Hematopoietic multipotent progenitor cell treated with erythropoietin and hydrocortisone succinate and interleukin-3 and kit ligand, for 15 days (in vitro differentiated cells): ENCODE measurements around the gene ERN1.
A peak's percentile ranks its signal among the peaks of the same experiment; 100 is the strongest.

Experiments
- DNase-seq: peaks from one replicate; pipeline ENCODE4 v3.0.0-alpha.2; 2015; ENCODE audit warnings: low spot score

Gene ERN1

GRCh38 chr17:64059756-64060155 lies 70.2 kb downstream of the ERN1 start:
- DNase-seq: no peak

GRCh38 chr17:64058621-64059020 lies 71.3 kb downstream of the ERN1 start:
- DNase-seq: no peak

GRCh38 chr17:64057701-64058263 lies 72.2 kb downstream of the ERN1 start:
- DNase-seq: no peak

GRCh38 chr17:64056269-64057005 lies 73.5 kb downstream of the ERN1 start:
- DNase-seq: no peak

- DNase-seq: no peak
Observed at GRCh38 chr17:64055183-64056142, 74.5 kb downstream of the ERN1 start.

- DNase-seq: no peak
Observed at GRCh38 chr17:64054304-64054703, 75.6 kb downstream of the ERN1 start.

- DNase-seq: no peak
Observed at GRCh38 chr17:64053101-64053500, 76.8 kb downstream of the ERN1 start.

GRCh38 chr17:64051153-64051552 lies 78.8 kb downstream of the ERN1 start:
- DNase-seq: no peak

- DNase-seq: no peak
Observed at GRCh38 chr17:64048805-64049204, 81.1 kb downstream of the ERN1 start.

GRCh38 chr17:64045176-64045575 lies 84.8 kb downstream of the ERN1 start:
- DNase-seq: no peak

GRCh38 chr17:64042700-64043485 lies 87.1 kb downstream of the ERN1 start:
- no peak for DNase-seq

GRCh38 chr17:64041912-64042311 lies 88.0 kb downstream of the ERN1 start:
- no peak for DNase-seq

- no peak for DNase-seq
Observed at GRCh38 chr17:64040206-64040605, 89.7 kb downstream of the ERN1 start.

- DNase-seq: no peak
Observed at GRCh38 chr17:64039106-64039400, 90.9 kb downstream of the ERN1 start.

- no peak for DNase-seq
Observed at GRCh38 chr17:64038331-64039105, 91.4 kb downstream of the ERN1 start.

- peak; percentile 29 for DNase-seq
Observed at GRCh38 chr17:64037802-64038201, 92.1 kb downstream of the ERN1 start.

- DNase-seq: no peak
Observed at GRCh38 chr17:64037180-64037579, 92.8 kb downstream of the ERN1 start.

- no peak for DNase-seq
Observed at GRCh38 chr17:64036198-64036922, 93.6 kb downstream of the ERN1 start.

GRCh38 chr17:64032081-64032480 lies 97.9 kb downstream of the ERN1 start:
- no peak for DNase-seq

- DNase-seq: peak; percentile 77
Observed at GRCh38 chr17:64028874-64029464, 101.0 kb downstream of the ERN1 start.
